GM12874 (cell line): Measurements from ENCODE around the gene DUSP8.

Source experiments
- CTCF ChIP-seq: IDR thresholded peaks from 2 replicates; pipeline ENCODE4 v1.5.1; 2011; ENCODE audit warnings: low read depth, mild to moderate bottlenecking, control low read depth, low read length, moderate library complexity; ENCODE audit not compliant: insufficient read depth

DUSP8 gene

DNA sequence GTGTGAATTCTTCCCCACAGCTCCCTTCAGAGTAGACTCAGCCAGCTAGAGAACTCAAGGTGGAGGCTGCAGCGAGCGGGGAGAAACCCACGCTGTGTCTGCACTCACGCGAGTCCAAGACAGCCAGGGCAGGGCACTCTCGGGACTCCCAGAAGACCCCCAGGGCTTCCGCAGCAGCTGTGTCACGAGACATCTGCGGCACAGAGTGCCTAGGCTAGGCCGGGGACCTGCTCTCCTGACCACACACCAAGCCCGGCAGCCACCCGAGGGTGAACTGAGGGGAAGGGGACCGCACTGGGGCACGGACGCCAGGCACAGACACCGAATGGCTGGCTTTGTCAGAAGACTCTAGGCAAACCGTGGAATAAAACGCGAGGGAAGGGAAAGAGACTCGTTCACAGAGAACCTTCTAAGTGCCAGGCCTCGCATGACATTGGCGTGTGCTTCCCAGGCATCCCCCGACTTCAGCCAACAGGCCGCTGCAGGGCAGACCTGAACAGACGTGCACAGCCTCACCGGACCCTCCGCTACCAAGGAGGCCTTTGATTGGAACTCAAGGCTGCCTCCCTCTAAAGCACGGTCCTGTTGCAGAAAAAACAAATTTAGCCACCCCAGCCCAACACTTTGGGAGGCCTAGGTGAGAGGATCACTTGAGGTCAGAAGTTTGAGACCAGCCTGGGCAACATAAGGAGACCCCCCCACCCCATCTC, 67.3 kb downstream of the DUSP8 start:
- no peak for TF ChIP-seq CTCF

DNA sequence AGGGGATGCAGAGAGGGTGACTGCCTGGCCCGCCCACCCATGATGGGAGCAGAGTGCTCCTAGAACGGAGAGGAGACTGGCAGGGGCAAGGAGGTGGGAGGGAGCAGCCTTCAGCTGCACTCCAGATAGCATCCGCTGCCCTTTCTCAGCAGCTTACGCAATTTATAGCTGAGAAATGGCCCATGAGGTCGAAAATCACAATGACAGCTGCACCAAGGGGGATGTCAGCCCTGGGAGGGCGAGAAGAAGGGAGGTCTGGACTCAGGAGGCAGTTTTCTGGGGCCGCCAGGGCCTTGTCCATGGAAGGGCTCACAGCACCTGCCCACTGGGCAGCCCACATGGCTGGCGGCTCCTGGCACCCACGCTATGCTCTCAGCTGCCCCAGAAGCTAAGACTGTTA, 67.9 kb downstream of the DUSP8 start:
- no peak for TF ChIP-seq CTCF
